DOHH2 (cell line): Measurements from ENCODE around the gene NEDD4L.

Experiments
- EZH2phosphoT487 ChIP-seq: fragments of 200-600 bp; sonication (generic); IDR thresholded peaks from 2 replicates; pipeline ENCODE4 v1.6.1; 2017; ENCODE audit warnings: borderline replicate concordance, mild to moderate bottlenecking, antibody characterized with exemption, low read length, moderate library complexity, mixed read lengths
- TF ChIP-seq, protein P1 (sequence below): fragments of 200-600 bp; sonication (generic); IDR thresholded peaks from one replicate; pipeline ENCODE4 v1.5.1; 2014; ENCODE audit warnings: antibody characterized with exemption, mild to moderate bottlenecking, low read depth, low read length; ENCODE audit not compliant: poor library complexity, severe bottlenecking

DNA sequence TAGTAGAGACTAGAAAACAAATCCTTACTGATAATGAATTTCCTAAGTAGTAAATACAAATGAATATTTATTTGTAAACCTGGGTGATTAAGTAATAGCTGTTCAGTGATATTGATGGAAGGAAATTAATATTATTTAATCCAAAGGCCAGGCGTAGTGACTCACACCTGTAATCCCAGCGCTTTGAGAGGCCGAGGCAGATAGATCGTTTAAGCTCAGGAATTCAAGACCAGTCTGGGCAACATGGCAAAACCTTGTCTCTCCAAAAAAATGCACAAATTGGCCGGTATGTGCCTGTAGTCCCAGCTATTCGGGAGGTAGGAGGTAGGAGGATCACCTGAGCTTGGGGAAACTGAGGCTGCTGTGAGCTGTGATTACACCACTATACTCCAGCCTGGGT, 228.2 kb downstream of the NEDD4L start:
- TF ChIP-seq, protein P1, sequence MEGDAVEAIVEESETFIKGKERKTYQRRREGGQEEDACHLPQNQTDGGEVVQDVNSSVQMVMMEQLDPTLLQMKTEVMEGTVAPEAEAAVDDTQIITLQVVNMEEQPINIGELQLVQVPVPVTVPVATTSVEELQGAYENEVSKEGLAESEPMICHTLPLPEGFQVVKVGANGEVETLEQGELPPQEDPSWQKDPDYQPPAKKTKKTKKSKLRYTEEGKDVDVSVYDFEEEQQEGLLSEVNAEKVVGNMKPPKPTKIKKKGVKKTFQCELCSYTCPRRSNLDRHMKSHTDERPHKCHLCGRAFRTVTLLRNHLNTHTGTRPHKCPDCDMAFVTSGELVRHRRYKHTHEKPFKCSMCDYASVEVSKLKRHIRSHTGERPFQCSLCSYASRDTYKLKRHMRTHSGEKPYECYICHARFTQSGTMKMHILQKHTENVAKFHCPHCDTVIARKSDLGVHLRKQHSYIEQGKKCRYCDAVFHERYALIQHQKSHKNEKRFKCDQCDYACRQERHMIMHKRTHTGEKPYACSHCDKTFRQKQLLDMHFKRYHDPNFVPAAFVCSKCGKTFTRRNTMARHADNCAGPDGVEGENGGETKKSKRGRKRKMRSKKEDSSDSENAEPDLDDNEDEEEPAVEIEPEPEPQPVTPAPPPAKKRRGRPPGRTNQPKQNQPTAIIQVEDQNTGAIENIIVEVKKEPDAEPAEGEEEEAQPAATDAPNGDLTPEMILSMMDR, result no peak
- no peak for TF ChIP-seq EZH2phosphoT487
